HCT116 (cell line): ENCODE results near the gene ESRRA. TPM values are rescaled to one million over a fixed set of nuclear protein-coding genes. Genes with fewer than 3 reads are reported as not detected.

Experiments
- ATAC-seq: fragments of 200-7000 bp; cut with Tn5 transposase; 2 replicates; pipeline ENCODE4 v1.9.1; 2020; ENCODE audit warnings: mild to moderate bottlenecking, moderate library complexity
- BruUV-seq: library from RNA; stranded (reverse); fragments of 400-500 nt; replicated peaks from 2 replicates; lab custom pipeline; 2021; lab: Mats Ljungman, UMichigan
- CTCF ChIA-PET: fragments of 300-600 bp; sonication (Branson Sonifier 250); formaldehyde crosslinking; loops from one replicate; lab custom pipeline; 2021; ENCODE audit warnings: antibody characterized with exemption; lab: Charles Lee
- POLR2A ChIA-PET: fragments of 300-600, 350-600 bp; sonication (Branson Sonifier 250); formaldehyde crosslinking; loops from one replicate; lab custom pipeline; 2021; ENCODE audit warnings: antibody characterized with exemption; lab: Charles Lee
- RAD21 ChIA-PET, 2 experiments: fragments of 300-600 bp; sonication (Branson Sonifier 250); formaldehyde crosslinking; loops; one replicate each; lab custom pipeline; 2023; ENCODE audit warnings: low total read pairs in 2 of 2; ENCODE audit not compliant: uncharacterized antibody in 2 of 2, unreplicated experiment in 2 of 2, low non-redundant PET in 1 of 2; lab: Charles Lee
- DNase-seq: peaks from one replicate; pipeline ENCODE4 v3.0.0-alpha.2; 2010; ENCODE audit warnings: low read depth, low spot score
- H2AFZ ChIP-seq: fragments of 200-600 bp; shearing (Covaris generic), sonication (generic); 2 replicates; pipeline ENCODE4 v1.6.1; 2017; ENCODE audit warnings: low read depth, mixed run types, mixed read lengths, antibody characterized with exemption, low read length; ENCODE audit not compliant: poor library complexity, severe bottlenecking
- H3K27ac ChIP-seq: 2 replicates; pipeline ENCODE4 v1.5.1; 2012; ENCODE audit warnings: low read depth, low read length
- H3K27me3 ChIP-seq: fragments of 200-600 bp; sonication (generic); 2 replicates; pipeline ENCODE4 v1.6.1; 2016; ENCODE audit warnings: mixed run types, low read length, mixed read lengths; ENCODE audit not compliant: insufficient read depth
- H3K36me3 ChIP-seq, 2 experiments: fragments of 200-500 bp in 1 of 2; fragments of 200-600 bp in 1 of 2; sonication (Bioruptor generic) in 1 of 2; sonication (generic) in 1 of 2; 2 replicates each; pipeline versions ENCODE4 v1.5.1 to v1.6.1; 2014 to 2016; ENCODE audit warnings: low read length in 2 of 2, inconsistent platforms in 1 of 2, mixed read lengths in 1 of 2, mixed run types in 1 of 2; ENCODE audit not compliant: insufficient read depth in 2 of 2, control insufficient read depth in 1 of 2
- H3K4me1 ChIP-seq, 2 experiments: fragments of 200-600 bp in 1 of 2; sonication (generic) in 1 of 2; 2 replicates each; pipeline versions ENCODE4 v1.5.1 to v1.6.1; 2012 to 2017; ENCODE audit warnings: low read length in 2 of 2, inconsistent platforms in 1 of 2, mild to moderate bottlenecking in 1 of 2, mixed read lengths in 1 of 2, mixed run types in 1 of 2, moderate library complexity in 1 of 2; ENCODE audit not compliant: insufficient read depth in 2 of 2, control insufficient read depth in 1 of 2
- H3K4me2 ChIP-seq: fragments of 200-600 bp; sonication (generic); 2 replicates; pipeline ENCODE4 v1.6.1; 2017; ENCODE audit warnings: mixed run types, low read length, mixed read lengths
- H3K4me3 ChIP-seq, 2 experiments: fragments of 200-600 bp in 1 of 2; sonication (generic) in 1 of 2; replicated peaks in 1 of 2; 2 replicates each; pipeline ENCODE4 v1.5.1; 2011 to 2016; ENCODE audit warnings: low read length in 2 of 2, control low read depth in 1 of 2, low read depth in 1 of 2, mild to moderate bottlenecking in 1 of 2, mixed read lengths in 1 of 2, mixed run types in 1 of 2
- H3K79me2 ChIP-seq: fragments of 200-600 bp; sonication (generic); 2 replicates; pipeline ENCODE4 v1.6.1; 2017; ENCODE audit warnings: mild to moderate bottlenecking, mixed run types, low read length, moderate library complexity, mixed read lengths; ENCODE audit not compliant: insufficient read depth
- H3K9ac ChIP-seq: fragments of 200-600 bp; sonication (generic); 2 replicates; pipeline ENCODE4 v1.6.1; 2016; ENCODE audit warnings: low read length, mixed read lengths
- H3K9me2 ChIP-seq: fragments of 200-600 bp; sonication (generic), shearing (Covaris generic); 2 replicates; pipeline ENCODE4 v1.6.1; 2017; ENCODE audit warnings: mixed run types, mild to moderate bottlenecking, moderate library complexity; ENCODE audit not compliant: insufficient read depth
- H3K9me3 ChIP-seq, 2 experiments: fragments of 200-500 bp in 1 of 2; fragments of 200-600 bp in 1 of 2; sonication (Bioruptor generic) in 1 of 2; sonication (generic) in 1 of 2; 2 replicates each; pipeline ENCODE4 v1.6.1; 2014 to 2017; ENCODE audit warnings: low read length in 2 of 2, mixed read lengths in 2 of 2, inconsistent platforms in 1 of 2, low read depth in 1 of 2, mild to moderate bottlenecking in 1 of 2, mixed run types in 1 of 2, moderate library complexity in 1 of 2; ENCODE audit not compliant: control insufficient read depth in 1 of 2, insufficient read depth in 1 of 2
- H4K20me1 ChIP-seq: fragments of 200-600 bp; sonication (generic), shearing (Covaris generic); 2 replicates; pipeline ENCODE4 v1.6.1; 2017; ENCODE audit warnings: mixed run types, mild to moderate bottlenecking, moderate library complexity; ENCODE audit not compliant: insufficient read depth
- CBX3 ChIP-seq: IDR thresholded peaks from 2 replicates; pipeline ENCODE4 v1.6.1; 2012; ENCODE audit warnings: low read depth
- CTCF ChIP-seq, 3 experiments: fragments of 200-600 bp in 1 of 3; sonication (generic) in 1 of 3; IDR thresholded peaks in 2 of 3; conservative IDR thresholded peaks in 1 of 3; 2 replicates each; pipeline ENCODE4 v1.5.1; 2012 to 2017; ENCODE audit warnings: low read depth in 2 of 3, low read length in 2 of 3, antibody characterized with exemption in 1 of 3, borderline replicate concordance in 1 of 3, control low read depth in 1 of 3, mild to moderate bottlenecking in 1 of 3, mixed read lengths in 1 of 3, mixed run types in 1 of 3, moderate library complexity in 1 of 3; ENCODE audit not compliant: insufficient read depth in 1 of 3
- EGR1 ChIP-seq: IDR thresholded peaks from 2 replicates; pipeline ENCODE4 v1.6.1; 2012; ENCODE audit warnings: low read depth
- EZH2 ChIP-seq: fragments of 200-600 bp; sonication (generic); IDR thresholded peaks from 2 replicates; pipeline ENCODE4 v1.6.1; 2017; ENCODE audit warnings: antibody characterized with exemption, mixed run types
- EZH2phosphoT487 ChIP-seq: fragments of 200-600 bp; IDR thresholded peaks from 2 replicates; pipeline ENCODE4 v1.6.1; 2018; ENCODE audit warnings: antibody characterized with exemption, borderline replicate concordance
- POLR2AphosphoS5 ChIP-seq: IDR thresholded peaks from 2 replicates; pipeline ENCODE4 v1.6.1; 2011; ENCODE audit warnings: mild to moderate bottlenecking, low read depth, low read length, moderate library complexity
- SRF ChIP-seq: IDR thresholded peaks from 2 replicates; pipeline ENCODE4 v1.6.1; 2012; ENCODE audit warnings: low read depth
- TCF7L2 ChIP-seq: IDR thresholded peaks from 2 replicates; pipeline ENCODE4 v1.7.0; 2011; ENCODE audit warnings: borderline replicate concordance, inconsistent platforms; ENCODE audit not compliant: insufficient read depth, insufficient read length; ENCODE audit errors: extremely low read depth
- ZBTB33 ChIP-seq: IDR thresholded peaks from 2 replicates; pipeline ENCODE4 v1.6.1; 2011; ENCODE audit warnings: mild to moderate bottlenecking, low read length, moderate library complexity; ENCODE audit not compliant: insufficient replicate concordance; ENCODE audit errors: extremely low read depth
- ZNF274 ChIP-seq: fragments of 200-500 bp; sonication (Bioruptor generic); IDR thresholded peaks from 2 replicates; pipeline ENCODE4 v1.6.1; 2014; ENCODE audit warnings: mild to moderate bottlenecking, low read depth, low read length, inconsistent platforms
- intact Hi-C: fragments of 100-400 bp; cut with micrococcal nuclease; formaldehyde crosslinking; loops from 2 replicates; pipeline ENCODE4 v1.10.0; 2022
- total RNA-seq: library from RNA; stranded (reverse); gene quantifications from one replicate; pipeline ENCODE4 v1.2.1, GENCODE V29; 2021; ENCODE audit not compliant: unreplicated experiment

The ESRRA gene
- total RNA-seq, 1 experiment from 2014 or later = 62.7 TPM

GRCh38 chr11:64266339-64266738, 39.0 kb upstream of the ESRRA start:
- no peak overlapping the region for H3K9ac ChIP-seq
- TF ChIP-seq CTCF (IDR thresholded peaks at IDR 0.05 in 2 of 3, conservative IDR thresholded peaks at IDR 0.05 in 1 of 3; ENCODE audit: borderline replicate concordance in 1 of 3, insufficient read depth in 1 of 3, low read depth in 2 of 3, low read length in 2 of 3) (no peak), POLR2AphosphoS5 (no peak), TCF7L2 (no peak), EGR1 (no peak), EZH2phosphoT487 (no peak), ZBTB33 (no peak), EZH2 (no peak), SRF (no peak), ZNF274 (no peak), CBX3 (no peak)
- H3K27me3 ChIP-seq = no peaks in the 10 kb centered on the region
- H3K4me1 ChIP-seq = peaks cover 13 to 25% of the 10 kb centered on the region in 2 experiments; a peak in 3 of 4 replicates
- no peak overlapping the region; the same call in 1 of the 2 replicates for H3K27ac ChIP-seq
- POLR2A ChIA-PET = interaction anchor here (1.7 kb wide), 1 partner anchor 25 kb away, joined by 5 read pairs; the partner anchor contains the start of gene FKBP2
- H3K9me2 ChIP-seq = no peaks in the 10 kb centered on the region
- H3K4me3 ChIP-seq = no peak overlapping the region
- no peak overlapping the region for H3K4me2 ChIP-seq
- RAD21 ChIA-PET = no interaction called here
- no peaks in the 10 kb centered on the region for H3K9me3 ChIP-seq
- H2AFZ ChIP-seq = no peak overlapping the region
- no TSS peak for BruUV-seq
- CTCF ChIA-PET = no interaction called here
- no peaks in the 10 kb centered on the region; the same call in 1 of the 2 replicates for H3K79me2 ChIP-seq
- peaks cover 5 to 34% of the 10 kb centered on the region in 2 experiments; a peak in 2 of 4 replicates for H3K36me3 ChIP-seq
- H4K20me1 ChIP-seq = no peaks in the 10 kb centered on the region
- no peak for ATAC-seq
- intact Hi-C loops = no loop called here
- DNase-seq = no peak
